Measurements from ENCODE around the gene ZNF385A. TPM values are rescaled to one million over a fixed set of nuclear protein-coding genes. Genes with fewer than 3 reads are reported as not detected.
A peak's percentile ranks its signal among the peaks of the same experiment; 100 is the strongest.

Gene ZNF385A
- total and polyA plus RNA-seq, 5 donors = 6.0 to 17.0 (median 8.3) TPM

DNA sequence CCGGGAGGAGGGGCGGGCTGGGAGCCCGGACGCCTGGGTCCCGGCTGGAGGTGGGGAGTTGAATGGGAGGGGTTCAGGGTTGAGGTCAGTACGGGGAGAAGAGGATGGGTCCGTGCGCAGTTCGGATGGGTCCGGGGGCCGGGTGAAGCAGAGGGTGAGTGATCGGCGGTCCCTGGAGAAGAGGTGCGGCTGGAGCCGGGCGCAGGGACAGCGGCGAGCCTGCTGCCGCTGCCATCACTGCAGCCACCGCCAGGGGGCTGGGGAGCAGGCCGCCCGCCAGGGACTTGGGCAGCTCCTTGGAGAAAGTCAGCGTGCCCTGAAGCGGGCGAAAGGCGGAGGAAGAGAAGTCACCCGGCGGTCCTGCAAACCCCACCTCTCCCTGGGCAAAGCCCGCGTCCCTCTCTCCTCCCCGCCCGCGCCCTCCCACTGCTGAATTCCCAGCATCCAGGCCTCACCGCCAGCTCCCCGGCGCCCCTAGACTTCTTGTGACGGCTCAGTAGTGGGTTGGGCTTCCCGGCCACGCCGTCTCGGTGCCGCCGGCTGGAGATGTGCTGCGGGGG lies 14.3 kb downstream of the ZNF385A start:
- Histone ChIP-seq H3K27me3 (ENCODE audit: control insufficient read depth, insufficient read depth) (no peaks in the 10 kb centered on the region), H3K27ac (ENCODE audit: low read length) (peak overlapping the region; percentile 51), H3K9me3 (ENCODE audit: control insufficient read depth, low read length) (no peaks in the 10 kb centered on the region), H3K4me3 (ENCODE audit: low read length) (peak overlapping the region; percentile 53), H3K4me1 (ENCODE audit: control insufficient read depth, insufficient read depth, low read length) (peaks cover 4% of the 10 kb centered on the region)
- intact Hi-C loops (cut with DNase I) = no loop called here
- DNase-seq (peak; percentile 91 to 94 (median 94)), ATAC-seq (peak; percentile 68 to 75)
- 13% methylated on average over 44 of the region's 44 CpGs for WGBS

DNA sequence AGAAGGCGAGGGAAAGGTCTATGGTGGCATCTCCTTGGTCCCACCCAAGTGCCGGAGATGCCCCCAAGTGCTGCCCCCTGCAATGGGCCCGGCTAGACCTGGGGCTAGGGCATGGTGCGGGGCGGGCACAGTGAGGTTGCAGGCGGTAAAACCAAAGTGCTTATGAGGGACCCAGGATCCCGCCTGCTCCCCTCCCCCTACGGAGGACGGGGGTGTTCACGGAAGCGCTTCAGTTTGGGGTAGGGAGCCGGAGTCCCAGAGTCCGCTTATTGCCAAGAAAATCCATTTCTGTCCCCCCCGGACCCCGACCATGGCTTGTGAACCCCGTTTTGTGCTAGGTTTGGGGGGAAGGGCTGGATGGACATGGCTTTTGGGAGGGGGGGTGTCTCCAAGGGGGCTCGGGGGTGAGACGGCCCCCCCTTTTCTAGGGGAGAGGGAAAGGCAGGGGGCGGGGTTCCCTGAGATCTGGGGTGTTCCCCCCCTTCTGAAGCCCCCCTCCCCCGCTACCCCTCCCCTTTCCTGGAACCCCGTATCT lies 14.9 kb downstream of the ZNF385A start:
- peak overlapping the region; percentile 53 for H3K4me3 ChIP-seq (ENCODE audit: low read length)
- intact Hi-C loops (cut with DNase I) = loop anchor here in 3 of 4 donors (5.0 to 10.0 kb wide), 5 partner anchors 75 to 355 kb away; partner anchors contain the start of genes CBX5 (in 1 of the 3) and HNRNPA1 (in 1 of the 3)
- H3K4me1 ChIP-seq (ENCODE audit: control insufficient read depth, insufficient read depth, low read length) = peaks cover 4% of the 10 kb centered on the region
- 27% methylated on average over 21 of the region's 21 CpGs for WGBS
- H3K27me3 ChIP-seq (ENCODE audit: control insufficient read depth, insufficient read depth) = no peaks in the 10 kb centered on the region
- no peaks in the 10 kb centered on the region for H3K9me3 ChIP-seq (ENCODE audit: control insufficient read depth, low read length)
- ATAC-seq = peak; percentile 9 to 16
- DNase-seq = peak; percentile 52 to 81 (median 74)
- peak overlapping the region; percentile 7 for H3K27ac ChIP-seq (ENCODE audit: low read length)

DNA sequence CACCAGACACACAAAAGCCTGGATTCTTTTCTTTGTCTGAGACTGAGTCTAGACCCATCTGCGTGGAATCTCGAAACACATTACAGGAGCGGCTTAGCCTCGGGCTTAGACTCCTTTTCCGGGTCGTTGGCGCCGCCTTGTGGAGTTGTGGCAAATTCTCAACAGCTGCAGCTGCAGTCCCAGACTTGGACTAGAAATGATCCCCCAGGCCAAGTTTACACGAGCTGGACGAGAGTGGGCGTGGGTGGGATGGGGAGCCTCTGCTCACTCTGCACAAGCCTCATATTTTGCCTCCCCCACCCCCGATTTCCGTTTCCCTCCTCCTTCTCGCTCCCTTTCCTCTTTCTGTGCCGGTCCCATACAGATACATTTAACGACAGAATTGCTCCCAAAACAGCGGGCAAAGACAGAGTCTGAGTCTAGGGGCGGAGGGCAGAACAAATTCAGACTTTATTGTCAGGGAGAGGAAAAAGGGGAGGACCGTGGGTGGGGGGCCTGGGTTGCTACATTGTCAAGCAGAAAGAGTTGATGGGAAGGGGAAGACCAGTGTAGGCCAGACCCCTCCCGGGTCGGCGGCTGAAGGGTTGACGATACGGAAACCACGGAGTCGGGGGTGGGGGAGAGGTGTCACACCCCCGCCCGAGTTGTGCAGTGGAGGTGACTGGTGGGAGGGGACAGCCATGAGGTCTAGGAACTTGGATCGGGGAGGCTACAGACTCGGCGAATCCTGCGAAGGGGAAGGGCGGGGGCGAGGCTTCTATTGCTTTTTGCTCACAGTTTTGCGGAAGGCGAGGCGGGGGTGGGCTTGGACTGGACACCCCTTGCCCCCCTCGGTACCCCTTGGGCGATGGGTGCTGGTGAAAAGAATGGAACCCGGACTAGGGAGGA lies 15.6 kb downstream of the ZNF385A start:
- peak overlapping the region; percentile 7 for H3K27ac ChIP-seq (ENCODE audit: low read length)
- 21% methylated on average over 40 of the region's 40 CpGs for whole genome bisulfite sequencing
- ATAC-seq (peak; percentile 66 to 70), DNase-seq (peak; percentile 91 to 96 (median 95))
- H3K4me1 ChIP-seq (ENCODE audit: control insufficient read depth, insufficient read depth, low read length) = peaks cover 4% of the 10 kb centered on the region
- intact Hi-C loops (cut with DNase I) = loop anchor here in 3 of 4 donors (5.0 to 10.0 kb wide), 5 partner anchors 74 to 354 kb away; partner anchors contain the start of genes CBX5 (in 1 of the 3) and HNRNPA1 (in 1 of the 3)
- peak overlapping the region; percentile 53 for H3K4me3 ChIP-seq (ENCODE audit: low read length)
- H3K27me3 ChIP-seq (ENCODE audit: control insufficient read depth, insufficient read depth) = no peaks in the 10 kb centered on the region
- H3K9me3 ChIP-seq (ENCODE audit: control insufficient read depth, low read length) = no peaks in the 10 kb centered on the region

DNA sequence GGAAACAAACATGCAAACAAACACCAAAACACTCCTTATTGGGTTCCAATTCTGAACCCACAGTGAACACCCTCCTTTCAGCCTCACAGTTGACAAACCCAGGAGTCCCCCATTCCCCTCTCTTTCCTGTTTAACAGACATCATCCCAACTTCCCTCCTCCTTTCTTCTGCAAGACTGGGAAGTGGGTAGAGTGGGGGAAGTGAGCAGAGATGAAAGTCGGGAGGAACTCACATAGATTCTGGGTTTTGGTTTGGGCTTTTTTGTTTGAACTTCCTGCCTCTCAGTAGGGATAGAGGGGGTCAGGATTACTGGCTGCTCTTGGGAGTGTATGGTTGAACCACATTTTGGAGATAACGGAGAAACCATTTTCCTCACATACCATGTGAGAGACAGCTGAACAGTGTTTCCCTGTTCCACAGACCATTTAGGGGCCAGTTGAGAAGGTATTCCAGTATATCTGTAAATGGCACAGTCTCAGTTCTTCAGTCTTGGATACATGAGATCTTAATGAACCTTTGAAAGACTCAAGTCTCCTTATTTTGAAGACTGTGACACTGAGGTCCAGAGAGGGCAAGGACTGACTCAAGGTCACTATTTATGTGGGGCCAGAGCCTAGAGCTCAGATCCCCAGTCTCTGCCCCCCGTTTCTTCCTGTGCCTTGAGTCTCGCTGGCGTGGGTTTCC lies 16.4 kb downstream of the ZNF385A start:
- H3K4me1 ChIP-seq (ENCODE audit: control insufficient read depth, insufficient read depth, low read length) = peaks cover 4% of the 10 kb centered on the region
- intact Hi-C loops (cut with DNase I) = loop anchor here in 3 of 4 donors (5.0 to 10.0 kb wide), 5 partner anchors 73 to 353 kb away; partner anchors contain the start of genes CBX5 (in 1 of the 3) and HNRNPA1 (in 1 of the 3)
- no peaks in the 10 kb centered on the region for H3K9me3 ChIP-seq (ENCODE audit: control insufficient read depth, low read length)
- no peak overlapping the region for H3K27ac ChIP-seq (ENCODE audit: low read length)
- no peak for DNase-seq
- H3K4me3 ChIP-seq (ENCODE audit: low read length) = no peak overlapping the region
- WGBS = 20% methylated on average over 5 of the region's 5 CpGs
- H3K27me3 ChIP-seq (ENCODE audit: control insufficient read depth, insufficient read depth) = no peaks in the 10 kb centered on the region
- ATAC-seq = no peak

DNA sequence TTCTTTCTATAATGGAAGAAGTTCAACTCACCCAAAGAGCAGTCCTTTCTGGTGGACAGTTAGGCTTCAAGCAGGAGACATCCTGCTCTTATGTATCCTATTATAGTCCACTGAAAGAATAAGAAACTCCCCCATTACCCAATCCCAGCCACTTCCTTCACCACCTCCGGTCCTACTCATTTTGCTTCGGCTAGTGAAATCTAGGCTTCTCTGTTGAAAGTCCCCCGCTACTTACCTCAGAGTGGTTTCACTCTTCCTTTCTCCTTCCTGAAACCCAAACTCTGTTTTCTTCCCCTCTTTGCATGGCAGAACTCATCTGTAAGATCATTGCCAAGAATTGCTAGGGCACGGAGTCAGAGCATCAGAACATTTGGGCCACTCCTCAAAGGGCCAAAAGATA lies 20.1 kb downstream of the ZNF385A start, which contains the start of gene GPR84:
GPR84 (minus strand) TSS at position 74 of the 400 bp plus-strand sequence. CDS start 635 bp downstream, outside the sequence.
- Histone ChIP-seq H3K27ac (ENCODE audit: low read length) (no peak within 1 kb of the TSS), H3K27me3 (ENCODE audit: control insufficient read depth, insufficient read depth) (no peaks in the 10 kb centered on the region), H3K9me3 (ENCODE audit: control insufficient read depth, low read length) (no peaks in the 10 kb centered on the region), H3K4me3 (ENCODE audit: low read length) (no peak within 1 kb of the TSS), H3K4me1 (ENCODE audit: control insufficient read depth, insufficient read depth, low read length) (no peaks in the 10 kb centered on the region)
- intact Hi-C loops (cut with DNase I) = loop anchor here (5.0 to 10.0 kb wide), 6 partner anchors 70 to 350 kb away; partner anchors contain the start of genes CBX5 (in 1 of the 4) and HNRNPA1 (in 1 of the 4)
- 60% methylated on average over 4 of the region's 4 CpGs for WGBS
- no peak for ATAC-seq
- no peak for DNase-seq

DNA sequence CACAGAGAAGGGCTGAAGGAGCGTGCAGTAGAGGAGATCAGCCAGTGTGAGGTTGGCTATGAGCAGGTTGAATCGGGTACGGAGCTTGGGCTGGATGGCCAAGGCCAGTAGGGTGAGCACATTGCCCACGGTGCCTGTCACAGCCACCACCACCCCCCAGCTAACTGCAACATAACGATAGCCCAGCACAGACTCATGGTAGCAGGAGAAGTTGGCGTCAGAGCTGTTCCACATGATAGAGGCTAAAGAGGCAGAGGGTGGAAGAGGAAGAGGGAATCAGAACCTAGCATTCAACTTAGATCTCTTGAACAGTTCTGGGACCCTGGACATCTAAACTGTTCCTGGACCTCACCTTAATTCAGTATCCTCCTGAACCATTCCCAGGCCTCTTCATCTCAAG lies 20.9 kb downstream of the ZNF385A start:
- intact Hi-C loops (cut with DNase I) = loop anchor here (5.0 to 10.0 kb wide), 6 partner anchors 69 to 349 kb away; partner anchors contain the start of genes CBX5 (in 1 of the 4) and HNRNPA1 (in 1 of the 4)

DNA sequence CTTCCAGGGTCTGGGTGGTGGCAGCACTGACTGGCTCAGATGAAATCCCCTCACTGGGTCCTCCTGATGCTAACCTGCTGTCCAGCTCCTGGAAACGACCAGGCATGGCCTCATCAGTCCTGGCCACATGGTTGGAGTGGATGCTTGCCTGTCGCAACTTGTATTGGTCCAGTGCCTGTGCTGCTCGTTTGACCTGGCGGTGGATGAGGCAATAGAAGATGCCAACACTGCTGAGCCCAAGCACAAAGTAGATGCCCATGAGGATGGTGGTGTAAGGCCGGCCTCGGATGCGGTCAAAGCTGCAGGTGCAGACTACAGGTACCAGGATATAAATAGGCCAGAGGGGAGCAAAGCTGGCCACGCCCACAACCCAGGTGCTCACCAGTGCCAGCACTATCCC lies 21.5 kb downstream of the ZNF385A start:
- Histone ChIP-seq H3K4me3 (ENCODE audit: low read length) (no peak overlapping the region), H3K27ac (ENCODE audit: low read length) (no peak overlapping the region), H3K9me3 (ENCODE audit: control insufficient read depth, low read length) (no peaks in the 10 kb centered on the region), H3K4me1 (ENCODE audit: control insufficient read depth, insufficient read depth, low read length) (peaks cover 3% of the 10 kb centered on the region), H3K27me3 (ENCODE audit: control insufficient read depth, insufficient read depth) (no peaks in the 10 kb centered on the region)
- peak in 2 of 3 donors; percentile 37 to 58 for DNase-seq
- no peak for ATAC-seq
- 77% methylated on average over 8 of the region's 8 CpGs for WGBS
- intact Hi-C loops (cut with DNase I) = loop anchor here (5.0 to 10.0 kb wide), 6 partner anchors 68 to 348 kb away; partner anchors contain the start of genes CBX5 (in 1 of the 4) and HNRNPA1 (in 1 of the 4)

More for the DNA sequence above, 20.9 kb downstream of the ZNF385A start:
- no peaks in the 10 kb centered on the region for H3K9me3 ChIP-seq (ENCODE audit: control insufficient read depth, low read length)
- no peak overlapping the region for H3K4me3 ChIP-seq (ENCODE audit: low read length)
- peak in 1 of 3 donors; percentile 38 for DNase-seq
- H3K4me1 ChIP-seq (ENCODE audit: control insufficient read depth, insufficient read depth, low read length) = no peaks in the 10 kb centered on the region
- no peak overlapping the region for H3K27ac ChIP-seq (ENCODE audit: low read length)
- WGBS = 77% methylated on average over 6 of the region's 6 CpGs
- H3K27me3 ChIP-seq (ENCODE audit: control insufficient read depth, insufficient read depth) = no peaks in the 10 kb centered on the region
- ATAC-seq = no peak

DNA sequence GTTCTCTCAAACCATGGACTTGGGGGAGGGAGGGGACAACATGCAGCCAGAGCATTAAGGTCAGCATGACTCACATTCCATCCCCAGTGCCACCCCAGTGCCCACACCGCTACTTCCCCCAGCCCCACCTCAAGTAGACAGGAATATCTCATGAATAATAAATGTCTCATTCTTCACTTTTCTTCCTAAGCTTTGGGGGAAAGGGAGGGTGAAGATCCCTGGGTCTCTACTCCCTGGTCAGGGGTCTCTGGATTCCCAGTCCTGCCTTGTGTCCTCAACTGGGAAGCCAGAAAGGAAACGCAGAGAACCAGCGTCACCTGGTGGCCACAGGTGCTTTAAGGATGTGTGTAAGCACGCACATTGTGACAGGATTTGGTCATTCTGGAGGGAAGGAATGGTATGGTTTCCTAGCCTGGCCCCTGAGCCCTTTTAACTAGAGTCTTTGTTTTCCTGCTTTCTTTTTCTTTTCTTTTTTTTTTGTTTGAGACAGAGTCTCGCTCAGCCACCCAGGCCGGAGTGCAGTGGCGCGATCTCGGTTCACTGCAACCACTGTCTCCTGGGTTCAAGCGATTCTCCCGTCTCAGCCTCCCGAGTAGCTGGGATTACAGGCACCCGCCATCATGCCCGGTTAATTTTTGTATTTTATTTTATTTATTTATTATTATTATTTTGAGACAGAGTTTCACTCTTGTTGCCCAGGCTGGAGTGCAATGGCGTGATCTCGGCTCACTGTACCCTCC lies 23.6 kb downstream of the ZNF385A start:
- no peaks in the 10 kb centered on the region for H3K9me3 ChIP-seq (ENCODE audit: control insufficient read depth, low read length)
- peak; percentile 61 to 91 (median 84) for DNase-seq
- no peak overlapping the region for H3K4me3 ChIP-seq (ENCODE audit: low read length)
- ATAC-seq = no peak
- 66% methylated on average over 16 of the region's 16 CpGs for WGBS
- no peak overlapping the region for H3K27ac ChIP-seq (ENCODE audit: low read length)
- intact Hi-C loops (cut with DNase I) = loop anchor here (5.0 to 10.0 kb wide), 6 partner anchors 66 to 346 kb away; partner anchors contain the start of genes CBX5 (in 1 of the 4) and HNRNPA1 (in 1 of the 4)
- H3K27me3 ChIP-seq (ENCODE audit: control insufficient read depth, insufficient read depth) = no peaks in the 10 kb centered on the region
- peaks cover 3% of the 10 kb centered on the region for H3K4me1 ChIP-seq (ENCODE audit: control insufficient read depth, insufficient read depth, low read length)

DNA sequence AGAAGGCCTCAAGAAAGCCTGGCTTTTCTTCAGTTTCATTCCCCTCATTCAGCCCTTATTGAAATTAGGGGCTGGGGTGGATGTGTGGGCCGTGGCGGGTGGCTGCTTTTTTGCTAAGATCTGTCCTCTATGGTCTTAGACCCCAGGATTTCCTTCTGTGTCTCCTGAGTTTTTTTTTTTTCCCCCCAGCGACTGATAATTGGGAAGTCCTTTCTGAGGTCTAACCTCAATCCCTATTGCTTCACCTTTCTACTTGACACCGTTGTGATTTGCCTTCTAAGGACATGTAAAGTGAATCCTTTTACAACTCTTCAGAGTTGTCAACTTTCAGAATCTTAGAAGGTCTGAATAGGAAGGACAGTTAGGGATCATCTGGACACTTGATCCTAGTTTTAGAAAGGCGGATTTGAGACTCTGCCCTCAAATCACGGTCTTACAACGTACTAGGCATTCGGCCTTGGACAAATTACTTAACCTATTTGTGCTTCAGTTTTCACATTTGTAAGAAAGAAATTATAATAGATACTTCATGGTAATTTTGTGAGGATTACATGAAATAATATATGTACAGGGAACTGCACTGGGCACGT lies 24.7 kb downstream of the ZNF385A start:
- Histone ChIP-seq H3K27ac (ENCODE audit: low read length) (peak overlapping the region; percentile 92), H3K9me3 (ENCODE audit: control insufficient read depth, low read length) (no peaks in the 10 kb centered on the region), H3K4me1 (ENCODE audit: control insufficient read depth, insufficient read depth, low read length) (peaks cover 3% of the 10 kb centered on the region), H3K27me3 (ENCODE audit: control insufficient read depth, insufficient read depth) (no peaks in the 10 kb centered on the region), H3K4me3 (ENCODE audit: low read length) (peak overlapping the region; percentile 63)
- DNase-seq (no peak), ATAC-seq (no peak)
- WGBS = 49% methylated on average over 9 of the region's 9 CpGs
- intact Hi-C loops (cut with DNase I) = loop anchor here (5.0 to 10.0 kb wide), 6 partner anchors 65 to 345 kb away; partner anchors contain the start of genes CBX5 (in 1 of the 4) and HNRNPA1 (in 1 of the 4)
